Left renal pelvis (tissue), 4 donors: ENCODE results near the gene BSDC1. TPM values are rescaled to one million over a fixed set of nuclear protein-coding genes. Genes with fewer than 3 reads are reported as not detected.
"Not testable (repeated sequence)": the region's sequence is repeated elsewhere in the genome, so short reads cannot be mapped to it uniquely, and the experiment has no call there.

ENCODE experiments used
- DNase-seq, 4 donors: peaks; one replicate each; pipeline ENCODE4 v3.0.0-alpha.2; 2013; ENCODE audit warnings: low read depth in 4 of 4, low spot score in 3 of 4
- polyA plus RNA-seq, 4 donors: library from polyadenylated mRNA; unstranded; fragments of 120-200 nt; gene quantifications; one replicate each; pipeline ENCODE4 v1.2.1, GENCODE V29; 2013; ENCODE audit not compliant: insufficient read length in 4 of 4

BSDC1 gene
- polyA plus RNA-seq, 4 donors, result 57.3 to 65.8 (median 60.2) TPM

- DNase-seq, result peak in 1 of 4 donors; percentile 46
Observed at GRCh38 chr1:32361674-32362473, 32.4 kb downstream of the BSDC1 start.

DNA sequence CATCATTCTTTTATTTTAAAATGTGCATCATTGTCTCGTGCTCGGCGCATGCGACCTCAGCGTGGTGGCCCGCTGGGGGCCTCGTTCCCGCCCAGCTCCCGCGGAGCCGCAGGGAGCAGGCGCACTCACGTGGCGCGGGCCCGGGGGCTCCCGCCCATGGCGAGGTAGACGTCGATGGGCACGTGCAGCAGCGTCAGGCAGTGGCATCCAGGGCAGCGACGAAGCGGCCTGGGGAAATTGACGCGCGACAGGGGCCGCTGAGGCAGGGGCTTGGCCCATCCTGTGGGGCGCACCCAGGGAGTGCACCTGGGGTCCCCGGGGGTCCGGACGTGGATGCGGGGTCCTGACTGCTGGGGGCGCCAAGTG is 33.0 kb downstream of the BSDC1 start:
- DNase-seq, result no peak

- DNase-seq, result no peak
Observed at GRCh38 chr1:32358435-32358834, 35.8 kb downstream of the BSDC1 start.

GRCh38 chr1:32357614-32358013 is 36.6 kb downstream of the BSDC1 start:
- DNase-seq, result no peak

DNA sequence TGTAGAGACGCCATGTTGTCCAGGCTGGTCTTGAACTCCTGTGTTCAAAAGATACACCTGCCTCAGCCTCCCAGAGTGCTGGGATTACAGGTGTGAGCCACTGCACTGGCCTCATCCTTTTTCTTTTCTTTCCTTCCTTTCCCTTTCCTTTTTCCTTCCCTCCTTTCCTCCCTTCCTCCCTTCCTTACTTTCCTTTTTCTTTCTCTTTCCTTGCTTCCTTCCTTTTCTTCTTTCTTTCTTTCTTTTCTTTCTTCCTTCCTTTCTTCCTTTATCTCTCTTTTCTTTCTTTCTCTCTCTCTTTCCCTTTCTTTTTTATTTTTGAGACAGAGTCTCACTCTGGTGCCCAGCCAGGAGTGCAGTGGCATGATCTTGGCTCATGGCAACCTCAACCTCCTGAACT is 37.8 kb downstream of the BSDC1 start:
- DNase-seq, result no peak

- DNase-seq, result not testable (repeated sequence)
Observed at GRCh38 chr1:32355778-32356177, 38.5 kb downstream of the BSDC1 start.

GRCh38 chr1:32353886-32354570 is 40.2 kb downstream of the BSDC1 start:
- no peak for DNase-seq

GRCh38 chr1:32353431-32353830 is 40.8 kb downstream of the BSDC1 start:
- no peak for DNase-seq

- DNase-seq, result no peak
Observed at GRCh38 chr1:32352831-32353383, 41.3 kb downstream of the BSDC1 start.

GRCh38 chr1:32352239-32352745 is 41.9 kb downstream of the BSDC1 start:
- no peak for DNase-seq

DNA sequence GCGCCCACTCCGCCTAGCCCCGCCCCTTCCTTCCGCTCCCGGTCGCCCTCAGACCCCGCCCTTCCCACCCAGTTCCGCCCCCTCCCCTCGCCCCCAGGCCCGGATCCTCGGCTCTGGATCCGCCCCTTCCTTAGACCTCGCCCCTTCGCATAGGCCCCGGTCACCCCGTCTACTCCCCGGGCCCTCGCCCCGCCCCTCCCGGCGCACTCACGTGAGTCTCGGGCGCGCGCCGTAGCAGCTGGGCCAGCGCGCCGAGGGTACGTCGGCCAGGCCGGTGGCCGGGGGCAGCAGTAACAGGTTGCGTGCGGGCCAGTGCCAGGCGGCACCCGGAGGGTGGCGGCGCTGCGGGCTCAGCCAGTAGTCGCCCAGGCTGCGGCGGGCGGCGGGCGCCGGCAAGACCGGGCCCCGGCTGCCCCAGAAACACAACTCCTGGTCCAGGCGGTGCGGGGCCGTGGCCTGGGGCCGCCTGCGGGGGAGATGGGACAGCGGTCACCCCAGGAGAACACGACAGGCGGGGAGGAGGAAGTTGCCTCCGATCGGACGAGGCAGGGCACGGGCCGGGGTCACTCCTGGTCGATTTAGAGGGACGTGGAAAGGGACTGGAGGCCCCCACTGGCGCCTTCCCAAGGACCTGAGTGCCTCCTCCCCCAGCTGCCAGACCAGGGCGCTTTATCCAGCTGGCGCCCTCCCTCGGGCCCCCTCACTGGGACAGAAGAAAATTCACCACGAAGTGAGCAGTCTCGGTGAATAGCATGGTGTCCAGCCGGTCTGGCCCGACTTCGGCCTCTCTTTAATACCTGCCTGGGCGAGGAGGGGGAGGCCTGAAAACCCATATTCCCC is 42.6 kb downstream of the BSDC1 start:
- DNase-seq, result peak; percentile 82 to 93 (median 88)

- peak in 2 of 4 donors; percentile 50 to 53 for DNase-seq
Observed at GRCh38 chr1:32350785-32351398, 43.3 kb downstream of the BSDC1 start.

DNA sequence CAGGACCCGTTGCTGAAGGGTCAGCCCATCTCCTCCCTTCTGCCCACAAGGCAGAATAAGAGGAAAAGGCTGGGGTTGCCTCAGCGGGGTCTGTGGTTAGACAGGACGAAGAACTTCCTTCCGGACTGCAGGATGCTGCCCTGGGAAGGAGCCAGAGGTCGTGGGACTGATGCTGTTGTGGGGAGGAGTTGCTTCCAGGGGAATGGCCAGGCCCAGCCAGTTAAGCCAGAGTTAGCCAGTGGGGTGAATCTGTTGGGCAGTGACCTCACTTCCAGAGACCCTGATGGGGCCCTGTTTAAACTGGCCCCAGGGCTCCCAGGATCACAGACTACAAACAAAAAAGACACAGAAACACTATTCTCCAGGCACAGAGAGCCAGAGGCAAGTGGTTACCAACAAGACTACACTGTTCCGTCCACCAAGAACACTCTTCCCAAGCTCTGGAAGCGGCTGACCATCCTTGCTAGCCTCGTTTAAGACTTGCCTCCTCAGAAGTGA is 45.0 kb downstream of the BSDC1 start:
- no peak for DNase-seq

GRCh38 chr1:32346532-32347157 is 47.6 kb downstream of the BSDC1 start:
- no peak for DNase-seq

GRCh38 chr1:32345289-32345827 is 48.9 kb downstream of the BSDC1 start:
- DNase-seq, result no peak

DNA sequence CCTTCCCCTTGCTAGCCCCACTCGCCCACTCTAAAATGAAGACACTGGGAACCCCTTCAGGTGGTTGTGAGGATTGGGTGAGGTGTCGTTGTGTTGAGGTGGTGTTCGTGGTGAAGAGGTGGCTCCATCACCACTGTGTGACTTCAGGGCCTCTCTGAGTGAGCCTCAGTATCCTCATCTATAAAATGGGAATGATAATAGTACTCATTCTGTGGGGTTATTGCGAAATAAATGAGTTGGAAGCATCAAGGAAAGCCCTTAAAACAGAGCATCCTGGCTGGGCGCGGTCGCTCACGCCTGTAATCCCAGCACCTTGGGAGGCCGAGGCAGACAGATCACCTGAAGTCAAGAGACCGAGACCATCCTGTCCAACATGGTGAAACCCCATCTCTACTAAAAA is 51.5 kb downstream of the BSDC1 start:
- DNase-seq, result no peak

GRCh38 chr1:32341971-32342370 is 52.3 kb downstream of the BSDC1 start:
- no peak for DNase-seq

DNA sequence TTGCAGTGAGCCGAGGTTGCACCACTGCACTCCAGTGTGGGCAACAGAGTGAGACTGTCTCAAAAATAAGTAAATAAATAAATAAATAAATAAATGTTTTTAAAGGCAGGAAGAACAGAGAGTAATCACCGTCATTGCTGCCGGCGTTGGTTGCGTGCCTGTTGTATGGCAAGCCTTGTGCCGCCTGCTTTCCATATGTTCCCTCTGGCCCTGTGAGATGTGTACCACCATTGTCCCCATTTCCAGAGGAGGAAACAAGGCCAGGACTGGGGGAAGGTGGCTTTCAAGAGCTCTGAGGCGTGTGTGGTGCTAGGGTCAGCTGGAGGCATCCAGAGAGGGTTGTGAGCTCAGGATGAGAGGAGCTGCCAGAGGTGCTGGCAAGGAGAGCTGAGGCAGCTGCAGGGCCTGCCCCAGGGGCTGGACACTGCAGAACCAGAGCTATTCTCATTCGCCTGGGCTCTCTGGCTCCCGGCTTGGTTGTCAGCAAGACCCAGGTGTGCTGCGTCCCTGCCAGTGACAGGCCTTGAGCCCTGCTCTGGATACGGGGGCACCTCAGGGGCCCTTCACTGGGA is 53.0 kb downstream of the BSDC1 start:
- no peak for DNase-seq

GRCh38 chr1:32339363-32339978 is 54.8 kb downstream of the BSDC1 start:
- DNase-seq, result no peak
